Kidney (tissue), 14 donors: ENCODE results near the gene PCDH9. TPM values are rescaled to one million over a fixed set of nuclear protein-coding genes. Genes with fewer than 3 reads are reported as not detected.

ENCODE experiments used
- DNase-seq, 5 donors: peaks; one replicate each; pipeline ENCODE4 v3.0.0-alpha.2; 2013 to 2020
- FAIRE-seq: peaks from 2 replicates; lab custom pipeline; 2012; peaks lifted over from hg19 to GRCh38; lab: Jason Lieb, UNC
- H3K27ac ChIP-seq, 2 donors: one replicate each; pipeline ENCODE4 v1.7.0; 2013; ENCODE audit warnings: low read depth in 2 of 2, low read length in 2 of 2, inconsistent platforms in 1 of 2
- H3K27me3 ChIP-seq: one replicate; pipeline ENCODE4 v1.7.1; 2013; ENCODE audit warnings: low read length, inconsistent platforms; ENCODE audit not compliant: control insufficient read depth, insufficient read depth
- H3K36me3 ChIP-seq, 3 donors: one replicate each; pipeline versions ENCODE4 v1.7.0 to v1.7.1; 2013; ENCODE audit warnings: low read length in 3 of 3, control low read depth in 1 of 3, inconsistent platforms in 1 of 3; ENCODE audit not compliant: insufficient read depth in 3 of 3, control insufficient read depth in 2 of 3
- H3K4me1 ChIP-seq, 3 donors: one replicate each; pipeline versions ENCODE4 v1.7.0 to v1.7.1; 2013; ENCODE audit warnings: low read length in 3 of 3, inconsistent platforms in 1 of 3, low read depth in 1 of 3; ENCODE audit not compliant: control insufficient read depth in 2 of 3, insufficient read depth in 2 of 3
- H3K4me3 ChIP-seq, 3 donors: one replicate each; pipeline versions ENCODE4 v1.7.0 to v1.8.1; 2013; ENCODE audit warnings: low read length in 3 of 3, control low read depth in 1 of 3, inconsistent platforms in 1 of 3
- H3K9ac ChIP-seq, 3 donors: one replicate each; pipeline versions ENCODE4 v1.7.0 to v1.7.1; 2013; ENCODE audit warnings: low read length in 3 of 3, control low read depth in 1 of 3, inconsistent platforms in 1 of 3
- H3K9me3 ChIP-seq, 3 donors: one replicate each; pipeline versions ENCODE4 v1.7.0 to v1.7.1; 2013; ENCODE audit warnings: low read length in 3 of 3, control low read depth in 1 of 3, inconsistent platforms in 1 of 3; ENCODE audit not compliant: control insufficient read depth in 2 of 3, insufficient read depth in 1 of 3
- CTCF ChIP-seq: IDR thresholded peaks from 3 replicates; pipeline ENCODE4 v1.5.1; 2012; ENCODE audit warnings: mild to moderate bottlenecking, moderate library complexity, borderline replicate concordance; ENCODE audit not compliant: insufficient read depth; ENCODE audit errors: extremely low read depth
- intact Hi-C: fragments of 100-400 bp; cut with DNase I; formaldehyde crosslinking; loops from one replicate; pipeline ENCODE4 v1.11.1; 2022
- polyA plus RNA-seq: library from polyadenylated mRNA; stranded (reverse); fragments of 350-450 nt; fragmentation: Illumina TruSeq; extraction: RNeasy Lipid Tissue Mini Kit (QIAGEN cat#74804); gene quantifications from one replicate; pipeline ENCODE4 v1.2.3, GENCODE V29; 2014; ENCODE audit warnings: low read depth, low replicate concordance; ENCODE audit not compliant: insufficient read depth
- total RNA-seq: library from RNA; stranded (reverse); fragmentation: NEBNext Ultra II Directional; extraction: Animal tissue kit (Norgen Biotek cat#: 25700); gene quantifications from one replicate; pipeline ENCODE4 v1.2.1, GENCODE V29; 2021
- donor health status: control.
- donor health status: control.
- donor health status: control.
- donor health status: control.
- donor health status: control.
- donor health status: DM: yes; HTN: yes; CAD: no.
- donor health status: Normal renal cell carcinoma (clear cell type).

Gene PCDH9
- total and polyA plus RNA-seq, 2 donors from 2014 or later = 1.6 to 9.5 TPM

- FAIRE-seq (no peak), DNase-seq (no peak)
- H3K36me3 ChIP-seq = no peaks in the 10 kb centered on the region
- no peaks in the 10 kb centered on the region for H3K9me3 ChIP-seq
- H3K9ac ChIP-seq = no peak overlapping the region
- no peak for TF ChIP-seq CTCF
- H3K27me3 ChIP-seq = no peaks in the 10 kb centered on the region
- H3K4me3 ChIP-seq = no peak overlapping the region
- H3K27ac ChIP-seq = no peak overlapping the region
- intact Hi-C loops = no loop called here
- H3K4me1 ChIP-seq = peaks cover 0 to 2% (median 0%) of the 10 kb centered on the region in 3 donors
Measured at GRCh38 chr13:66430728-66431127, 799.4 kb downstream of the PCDH9 start.

- peaks cover 0 to 2% (median 0%) of the 10 kb centered on the region in 3 donors for H3K4me1 ChIP-seq
- intact Hi-C loops = no loop called here
- no peaks in the 10 kb centered on the region for H3K9me3 ChIP-seq
- no peaks in the 10 kb centered on the region for H3K27me3 ChIP-seq
- H3K4me3 ChIP-seq = no peak overlapping the region
- no peak overlapping the region for H3K9ac ChIP-seq
- TF ChIP-seq CTCF = no peak
- FAIRE-seq (no peak), DNase-seq (no peak)
- H3K36me3 ChIP-seq = no peaks in the 10 kb centered on the region
- no peak overlapping the region for H3K27ac ChIP-seq
Measured at GRCh38 chr13:66430269-66430668, 799.9 kb downstream of the PCDH9 start.

- Histone ChIP-seq H3K27ac (no peak overlapping the region), H3K36me3 (no peaks in the 10 kb centered on the region), H3K9ac (no peak overlapping the region), H3K4me1 (peaks cover 0 to 2% (median 0%) of the 10 kb centered on the region in 3 donors), H3K9me3 (no peaks in the 10 kb centered on the region), H3K27me3 (no peaks in the 10 kb centered on the region), H3K4me3 (no peak overlapping the region)
- no peak for TF ChIP-seq CTCF
- FAIRE-seq (no peak), DNase-seq (no peak)
- intact Hi-C loops = no loop called here
Measured at GRCh38 chr13:66429156-66429555, 801.0 kb downstream of the PCDH9 start.

- FAIRE-seq = no peak
- H3K4me3 ChIP-seq = no peak overlapping the region
- H3K9ac ChIP-seq = no peak overlapping the region
- peak in 1 of 5 donors; percentile 67 for DNase-seq
- peaks cover 0 to 2% (median 0%) of the 10 kb centered on the region in 3 donors for H3K4me1 ChIP-seq
- intact Hi-C loops = no loop called here
- TF ChIP-seq CTCF = no peak
- H3K36me3 ChIP-seq = no peaks in the 10 kb centered on the region
- H3K27ac ChIP-seq = no peak overlapping the region
- no peaks in the 10 kb centered on the region for H3K27me3 ChIP-seq
- H3K9me3 ChIP-seq = no peaks in the 10 kb centered on the region
Measured at GRCh38 chr13:66427458-66427861, 802.7 kb downstream of the PCDH9 start.
